SK-N-MC (cell line): ENCODE results near the gene CEMIP.

Experiments used
- EZH2 ChIP-seq: fragments of 200-600 bp; sonication (generic); IDR thresholded peaks from one replicate; pipeline ENCODE4 v1.6.1; 2017; ENCODE audit warnings: antibody characterized with exemption
- FOXP2 ChIP-seq: optimal IDR thresholded peaks from 2 replicates; pipeline ENCODE3; 2011; ENCODE audit warnings: mild to moderate bottlenecking, moderate library complexity; ENCODE audit not compliant: insufficient read depth; ENCODE audit errors: extremely low read length, control extremely low read depth
- POLR2AphosphoS5 ChIP-seq: IDR thresholded peaks from 2 replicates; pipeline ENCODE4 v1.6.1; 2012; ENCODE audit warnings: mild to moderate bottlenecking, low read depth, low read length, borderline replicate concordance

DNA sequence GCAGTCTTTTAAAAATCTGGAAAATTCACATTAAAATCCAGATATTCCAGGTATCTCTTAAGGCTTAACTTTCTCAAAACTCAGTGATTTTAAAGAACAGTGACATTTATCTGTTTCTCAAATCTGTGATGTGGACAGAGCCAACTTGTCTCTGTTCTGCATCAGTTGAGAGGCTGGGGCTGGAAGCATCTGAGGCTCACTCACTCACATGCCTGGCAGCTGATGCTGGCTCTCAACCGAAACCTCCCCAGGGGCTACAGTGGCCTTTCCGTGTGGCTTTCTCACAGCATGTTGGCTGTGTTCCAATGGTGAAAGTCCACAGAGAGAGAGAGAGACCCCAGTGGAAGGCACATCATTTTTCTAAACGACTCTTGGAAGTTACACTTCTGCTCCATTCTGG is 53.5 kb downstream of the CEMIP start:
- TF ChIP-seq EZH2 (no peak), POLR2AphosphoS5 (no peak), FOXP2 (no peak)
